GM19438 (cell line): ENCODE results near the gene LHPP.

Experiments
- ATAC-seq: cut with Tn5 transposase; IDR thresholded peaks from one replicate; pipeline ENCODE4 v1.9.1; 2021; ENCODE audit warnings: low read depth; ENCODE audit not compliant: unreplicated experiment

The LHPP gene

DNA sequence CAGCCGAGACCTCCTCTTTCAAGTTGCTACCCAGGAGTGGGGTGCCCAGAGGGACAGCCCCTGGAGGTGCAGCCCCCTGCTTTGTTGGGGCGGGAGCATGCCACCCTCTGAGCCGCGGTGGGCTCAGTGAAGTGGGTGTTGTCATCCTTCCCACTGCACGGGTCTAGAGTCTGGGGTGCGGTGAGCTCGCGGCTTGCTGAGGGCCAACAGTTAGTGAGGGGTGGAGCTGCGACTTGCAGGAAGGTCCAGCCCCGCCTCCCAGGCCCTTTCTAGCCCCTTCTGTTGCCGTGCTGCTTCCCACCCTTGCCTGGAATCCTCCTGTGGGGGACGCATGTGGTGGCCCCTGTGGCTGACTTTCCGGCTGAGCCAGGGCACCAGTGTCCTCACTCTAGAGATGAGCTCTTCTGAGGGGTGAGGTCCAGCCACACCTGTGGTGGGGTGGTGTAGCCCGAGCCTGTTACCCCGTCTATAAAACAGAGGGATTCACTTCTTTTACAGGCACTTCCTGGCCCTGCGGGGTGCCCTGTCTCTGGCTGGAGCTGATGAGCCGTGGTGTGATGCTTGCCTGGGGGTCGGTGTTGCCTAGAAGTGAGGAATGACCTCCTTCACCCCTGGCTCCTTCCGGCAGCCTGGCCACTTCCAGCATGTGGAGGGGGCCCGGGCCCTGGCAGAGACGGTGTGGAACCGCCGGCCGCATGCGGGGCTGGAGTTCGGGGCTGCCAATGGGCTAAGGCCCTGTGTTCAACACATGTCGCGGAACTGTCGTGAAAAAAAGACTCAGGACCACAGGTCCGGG, 154.6 kb downstream of the LHPP start:
- ATAC-seq = no peak

DNA sequence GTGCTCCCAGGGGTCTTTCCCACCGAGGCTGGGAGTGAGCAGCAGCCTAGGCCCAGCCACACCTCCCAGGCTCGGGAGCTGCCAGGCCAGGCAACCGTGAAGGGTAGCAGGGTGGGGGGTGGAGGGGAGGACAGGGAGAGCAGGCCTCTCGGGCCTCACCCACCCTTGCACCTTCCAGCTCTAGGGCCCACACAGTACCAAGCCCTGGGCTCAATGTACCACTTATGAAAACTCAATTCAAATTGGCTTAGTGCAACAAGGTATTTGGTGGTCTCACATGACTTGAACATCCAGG, 155.2 kb downstream of the LHPP start:
- ATAC-seq = no peak

DNA sequence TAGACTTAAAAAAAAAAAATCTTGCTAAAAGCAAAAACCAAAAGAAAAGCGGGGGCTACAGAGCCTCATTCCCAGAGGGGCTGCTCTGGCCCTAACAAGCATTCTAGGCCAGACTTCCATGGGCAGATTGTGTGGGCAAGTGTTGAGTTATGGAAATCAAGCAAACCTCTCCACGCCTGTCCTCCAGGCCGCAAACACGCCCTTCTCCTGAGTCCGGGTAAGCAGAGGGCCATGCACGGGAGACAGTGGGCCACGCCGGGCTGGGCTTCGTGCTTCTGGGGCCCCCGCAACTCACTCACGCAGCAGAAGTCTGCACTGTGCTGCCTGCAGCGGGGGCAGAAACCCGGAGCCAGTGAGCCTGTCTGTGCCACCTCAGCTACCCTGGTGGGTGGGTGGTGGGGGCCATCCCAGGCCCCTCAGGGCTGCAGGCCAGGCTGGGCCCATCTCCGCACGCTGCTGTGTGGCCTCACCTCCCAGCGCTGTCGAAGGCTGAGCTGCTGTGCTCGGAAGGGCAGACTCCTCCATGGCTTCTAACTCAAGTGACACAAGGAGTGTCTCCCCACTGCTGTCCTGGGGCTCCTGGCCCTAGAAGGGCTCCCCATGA, 156.9 kb downstream of the LHPP start:
- no peak for ATAC-seq

DNA sequence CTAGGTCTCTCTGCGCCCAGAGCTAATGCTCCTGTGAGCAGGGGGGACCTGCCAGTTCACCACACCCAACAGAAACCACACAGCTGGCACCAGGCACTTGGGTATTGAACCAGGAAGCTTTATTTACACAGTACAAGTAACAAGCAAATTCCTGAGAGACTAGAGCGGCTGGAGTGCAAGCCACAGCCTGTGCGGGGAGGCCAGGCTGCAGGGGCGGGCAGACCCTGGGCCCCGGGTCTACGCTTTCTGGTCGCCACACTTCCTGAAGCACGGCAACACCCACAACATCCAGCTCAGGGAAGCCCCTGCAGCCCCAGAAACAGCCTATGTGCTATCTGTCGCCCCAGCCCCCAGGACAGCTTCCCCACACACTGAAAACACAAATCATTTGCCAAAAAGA, 157.6 kb downstream of the LHPP start:
- no peak for ATAC-seq

DNA sequence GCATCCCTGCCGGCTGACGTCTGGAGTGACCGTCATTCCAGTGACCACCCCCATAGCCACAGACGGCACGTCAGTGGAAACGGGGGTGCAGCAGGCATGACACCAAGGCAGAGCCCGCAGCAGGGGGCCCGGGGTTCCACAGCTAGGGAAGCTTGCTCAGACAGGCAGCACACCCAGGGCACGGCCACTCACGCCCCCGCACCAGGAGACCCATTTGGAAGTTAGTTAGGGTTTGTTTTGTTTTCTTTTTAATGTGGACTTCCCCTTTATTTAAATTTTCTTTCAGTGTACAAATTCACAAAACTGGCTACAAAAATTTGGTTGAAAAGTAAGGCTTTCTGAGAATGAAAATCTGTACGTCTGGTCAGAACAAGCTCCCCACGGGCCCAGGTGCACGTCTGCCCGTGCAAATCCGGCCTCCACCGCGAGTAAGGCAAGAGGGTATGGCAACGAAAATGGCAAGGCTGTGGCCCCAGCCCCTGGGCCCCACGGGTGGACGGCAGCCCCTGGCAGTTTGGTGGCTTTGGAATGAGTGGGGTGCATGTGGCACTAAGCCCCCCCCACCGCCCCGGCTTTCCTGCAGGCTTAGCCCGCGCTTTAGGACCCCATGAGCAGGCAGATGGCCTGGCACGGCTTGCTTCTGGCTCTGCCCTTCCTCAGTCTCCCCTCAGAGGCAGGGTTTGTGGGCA, 158.3 kb downstream of the LHPP start:
- ATAC-seq = peak; percentile 43

DNA sequence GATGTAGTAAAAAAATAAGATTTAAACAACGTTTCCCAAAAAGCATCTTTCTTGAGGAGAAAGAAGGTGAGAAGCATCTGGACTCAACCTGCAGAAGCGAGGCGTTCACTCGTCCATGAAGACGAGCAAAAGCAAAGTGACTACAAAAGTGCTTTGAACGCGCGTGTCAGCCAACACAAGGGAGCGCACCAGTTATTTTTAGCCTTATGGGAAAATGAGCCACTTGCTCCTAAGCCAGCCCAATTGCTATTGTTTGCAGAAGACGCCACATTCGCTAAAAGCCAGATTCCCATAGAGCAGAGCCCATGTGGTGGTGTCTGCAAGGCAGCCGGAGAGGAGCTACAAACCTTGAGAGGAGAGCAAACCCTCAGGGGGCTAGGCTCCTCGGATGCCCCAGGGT, 160.0 kb downstream of the LHPP start:
- ATAC-seq = no peak

DNA sequence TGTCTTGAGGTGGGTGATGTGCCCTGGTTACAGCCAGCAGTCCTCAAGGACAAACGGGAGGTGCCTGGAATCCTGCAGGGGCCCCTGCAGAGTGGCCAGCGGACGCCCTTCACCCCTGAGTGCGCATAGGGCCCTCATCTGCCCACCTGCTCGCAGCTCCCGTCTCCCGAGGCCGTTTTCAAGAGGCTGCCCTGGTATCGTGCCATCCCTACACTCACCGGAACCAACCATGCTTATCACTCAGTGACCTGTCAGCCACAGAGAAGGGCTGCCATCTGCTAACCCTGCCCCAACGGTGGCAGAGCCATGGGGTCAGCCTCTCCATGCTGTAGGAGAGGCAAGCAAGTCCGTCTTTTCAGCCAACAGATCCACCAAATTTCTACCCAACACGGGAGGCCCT, 160.5 kb downstream of the LHPP start:
- ATAC-seq = no peak

DNA sequence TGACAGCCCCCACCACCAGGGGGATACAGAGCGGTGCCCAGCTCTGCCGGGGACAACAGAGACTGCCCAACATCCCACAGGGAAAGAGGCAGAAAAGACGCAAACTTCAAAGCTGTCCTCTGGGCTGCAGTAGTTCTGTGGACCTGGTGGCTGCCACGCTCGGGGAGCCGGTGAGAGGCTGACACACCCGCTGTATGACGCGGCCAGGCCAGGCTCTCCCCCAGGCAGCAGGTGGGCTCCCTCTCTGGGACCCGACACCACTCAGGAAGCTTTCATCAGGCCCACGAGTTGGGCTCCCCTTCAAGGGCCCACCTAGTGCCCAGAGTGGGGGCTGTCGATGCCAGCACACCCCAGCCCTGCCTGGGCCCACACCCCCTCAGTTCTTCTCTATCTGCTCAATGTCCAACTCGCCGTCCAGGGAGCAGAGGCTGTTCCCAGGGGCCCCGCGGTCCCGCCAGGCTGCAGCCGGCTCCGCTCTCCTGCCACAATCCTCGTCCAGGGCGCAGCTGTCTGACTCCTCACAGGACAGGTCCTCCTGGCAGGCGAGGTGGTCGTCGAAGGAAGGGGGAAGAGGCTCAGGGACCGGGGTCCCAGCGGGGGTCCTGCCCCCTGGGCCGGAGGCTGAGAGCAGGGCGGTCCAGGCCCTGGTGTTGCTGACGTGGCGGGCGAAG, 161.4 kb downstream of the LHPP start:
- no peak for ATAC-seq

DNA sequence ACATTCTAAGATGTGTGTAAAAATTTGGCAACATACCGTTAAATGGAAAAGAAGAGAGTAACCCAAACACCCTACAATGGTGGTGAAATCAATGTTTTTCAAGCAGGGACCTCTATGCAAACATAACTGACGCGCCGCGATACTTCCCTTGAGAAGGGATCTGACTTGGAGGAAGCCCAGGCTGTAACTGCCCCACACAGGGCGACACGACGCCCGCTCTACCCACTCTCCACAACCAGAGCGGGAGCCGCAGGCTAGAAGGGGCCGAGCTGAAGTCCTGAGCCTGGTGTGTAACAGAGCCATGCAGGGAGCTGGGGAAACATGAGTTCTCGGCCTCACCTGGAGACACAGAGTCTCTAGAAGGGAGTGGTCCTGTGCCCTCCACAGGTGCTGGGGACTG, 162.4 kb downstream of the LHPP start:
- no peak for ATAC-seq

DNA sequence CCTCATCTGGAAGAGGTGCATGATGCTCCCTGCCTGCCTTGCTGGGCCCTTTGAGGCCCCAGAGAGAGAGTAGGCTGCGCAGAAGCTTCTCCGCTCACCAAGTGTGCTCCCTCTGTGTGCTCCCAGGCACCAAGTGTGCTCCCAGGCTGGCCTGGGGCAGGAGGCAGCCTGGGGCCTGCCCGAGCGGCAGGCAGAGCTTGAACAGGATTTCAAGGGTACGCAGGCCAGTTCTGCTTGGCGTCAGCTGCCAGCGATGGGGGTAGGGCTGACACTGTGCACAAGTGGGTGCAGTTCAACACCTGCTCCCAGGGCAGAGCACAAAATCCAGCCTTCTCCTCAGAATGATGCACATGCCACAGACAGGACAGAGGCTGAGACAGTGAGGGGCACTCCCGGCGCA, 162.8 kb downstream of the LHPP start:
- ATAC-seq = no peak

DNA sequence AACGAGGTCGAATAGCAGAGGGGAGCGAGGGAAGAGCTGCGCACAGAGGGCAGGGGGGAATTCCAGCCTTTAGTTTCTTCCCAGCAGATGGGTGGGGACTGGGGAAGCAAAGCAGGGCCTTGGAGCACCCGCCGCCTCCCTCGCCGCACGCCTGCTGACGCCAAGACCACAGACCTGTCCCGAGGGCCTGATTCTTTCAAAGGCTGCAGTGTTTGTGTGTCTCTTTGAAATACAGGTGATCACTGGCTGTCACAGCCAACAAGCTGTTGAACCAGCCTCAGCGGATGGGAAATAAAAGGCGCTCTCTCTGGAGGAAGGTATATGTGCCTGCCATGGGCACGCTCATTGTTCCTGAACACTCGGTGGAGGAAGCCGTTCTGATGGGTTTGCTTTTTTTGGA, 163.3 kb downstream of the LHPP start:
- no peak for ATAC-seq

DNA sequence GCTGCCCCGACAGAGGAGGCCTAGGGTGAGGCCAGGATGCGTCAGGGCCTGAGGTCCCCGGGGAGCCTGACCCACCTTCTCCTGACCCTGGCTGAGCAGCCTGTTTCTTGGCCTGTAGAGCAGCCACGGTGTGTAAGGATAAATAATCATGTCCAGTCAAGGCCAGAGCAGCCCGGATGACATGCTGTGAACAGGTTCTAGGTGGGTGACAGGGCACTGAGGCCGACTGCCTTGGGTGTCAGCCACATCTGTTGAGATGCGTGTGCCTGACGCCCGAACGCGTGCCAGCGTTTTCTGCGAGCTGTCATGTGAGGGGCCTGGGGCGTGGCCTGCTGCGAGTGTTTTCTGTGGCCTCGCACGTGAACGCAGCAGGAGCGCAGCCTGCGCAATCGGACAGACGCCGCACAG, 164.2 kb downstream of the LHPP start:
- ATAC-seq = no peak

DNA sequence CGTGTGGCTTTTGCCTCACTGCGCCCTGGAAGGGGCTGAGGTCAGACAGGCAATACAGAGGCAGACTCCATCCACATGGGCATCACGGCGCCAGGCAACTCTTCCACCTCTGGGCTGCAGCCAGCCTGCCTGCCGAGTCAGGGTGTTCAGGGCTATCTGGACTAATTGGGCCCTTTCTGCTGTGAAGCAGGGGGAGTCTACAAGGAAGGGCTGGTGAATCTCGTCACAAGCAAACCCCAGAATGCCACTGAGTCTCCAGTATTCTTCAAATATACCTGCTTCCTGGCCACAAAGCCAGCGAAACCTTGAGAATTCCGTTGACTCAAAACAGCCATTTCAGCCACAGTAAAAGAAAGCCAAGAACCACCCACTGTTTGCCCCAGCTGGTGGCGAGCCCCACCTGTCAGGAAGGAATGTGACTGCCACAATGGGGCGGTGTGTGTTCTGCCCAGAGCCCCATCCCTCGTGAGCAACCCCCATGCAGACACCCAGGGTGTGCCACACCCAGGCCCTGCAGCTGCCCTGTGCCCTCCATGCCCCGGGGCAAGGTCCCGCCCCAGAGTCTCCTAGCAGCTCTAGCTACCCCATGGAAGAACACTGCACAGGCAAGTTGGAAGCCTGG, 165.2 kb downstream of the LHPP start:
- ATAC-seq = peak; percentile 70

DNA sequence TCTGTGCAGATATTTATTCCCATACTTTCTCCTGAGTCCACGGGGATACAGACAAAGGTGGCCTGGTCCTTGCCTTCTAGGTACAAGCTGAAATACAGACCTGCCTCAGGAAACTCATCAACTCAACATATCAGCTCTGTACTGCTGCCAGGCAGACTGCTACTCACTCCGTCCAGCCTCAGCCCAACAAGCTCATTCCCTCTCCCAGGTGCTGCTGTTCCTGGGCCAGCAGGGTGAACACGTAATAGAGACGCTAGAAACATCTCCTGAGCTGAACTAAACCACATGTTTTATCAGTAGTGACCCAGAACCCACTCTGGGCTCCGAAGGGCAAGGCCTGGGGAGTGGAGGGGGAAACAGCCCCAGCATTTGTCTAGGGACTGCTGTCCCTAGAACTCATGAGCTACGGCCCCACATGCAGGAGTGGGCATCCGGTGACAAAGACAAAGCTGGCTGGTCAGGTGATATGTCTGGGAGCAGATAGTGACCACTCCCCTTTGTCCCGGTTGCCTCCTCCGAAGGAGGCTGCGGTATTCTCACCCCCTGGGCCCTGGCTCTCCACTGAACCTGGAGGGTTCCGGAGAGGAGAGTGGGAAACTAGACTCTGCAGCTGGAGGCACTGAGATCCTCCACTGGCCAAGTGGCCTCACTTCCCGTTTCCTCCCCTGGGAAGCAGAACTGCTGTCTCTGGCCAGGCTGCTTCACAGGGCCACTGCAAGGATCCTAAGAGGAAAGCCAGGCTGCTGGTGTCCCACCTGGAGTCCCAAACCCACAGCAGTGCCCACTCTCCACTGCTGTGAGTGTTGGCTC, 166.4 kb downstream of the LHPP start:
- ATAC-seq = no peak

DNA sequence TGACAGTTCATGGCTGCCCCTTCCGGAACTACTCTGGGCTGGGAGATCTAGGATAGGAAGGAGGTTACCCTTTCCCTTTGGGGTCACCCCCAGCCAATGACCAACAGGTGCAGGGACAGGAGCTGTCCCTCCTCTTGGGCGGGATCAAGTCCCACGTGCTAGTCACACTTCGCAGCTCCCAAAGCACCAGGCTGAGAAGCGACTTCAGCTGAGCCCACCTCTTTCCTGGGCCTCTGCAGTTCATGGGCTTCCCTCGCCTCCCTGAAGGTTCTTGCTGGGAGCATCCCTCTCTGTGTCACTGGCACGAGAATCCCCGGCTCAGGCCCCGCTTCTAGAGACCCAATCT, 167.0 kb downstream of the LHPP start:
- no peak for ATAC-seq

DNA sequence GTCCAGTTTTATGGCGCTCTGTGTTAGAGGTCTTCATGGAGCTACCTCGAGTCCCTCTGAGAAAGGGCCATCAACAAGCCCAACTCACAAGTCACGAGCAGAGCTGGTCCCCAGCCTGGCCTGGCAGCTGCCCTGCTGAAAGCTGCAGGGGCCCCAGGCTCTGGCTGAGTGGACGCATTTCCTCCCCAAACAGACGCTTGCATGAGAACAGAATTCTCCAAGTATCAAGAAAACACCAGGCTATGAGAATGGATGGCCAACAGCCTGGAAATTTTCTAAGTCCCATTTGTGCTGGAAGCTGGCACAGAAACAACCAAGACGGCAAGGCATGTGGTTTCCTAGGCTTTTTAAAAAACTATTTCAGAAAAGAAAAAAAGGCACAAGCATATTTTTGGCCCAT, 167.8 kb downstream of the LHPP start:
- ATAC-seq = no peak

DNA sequence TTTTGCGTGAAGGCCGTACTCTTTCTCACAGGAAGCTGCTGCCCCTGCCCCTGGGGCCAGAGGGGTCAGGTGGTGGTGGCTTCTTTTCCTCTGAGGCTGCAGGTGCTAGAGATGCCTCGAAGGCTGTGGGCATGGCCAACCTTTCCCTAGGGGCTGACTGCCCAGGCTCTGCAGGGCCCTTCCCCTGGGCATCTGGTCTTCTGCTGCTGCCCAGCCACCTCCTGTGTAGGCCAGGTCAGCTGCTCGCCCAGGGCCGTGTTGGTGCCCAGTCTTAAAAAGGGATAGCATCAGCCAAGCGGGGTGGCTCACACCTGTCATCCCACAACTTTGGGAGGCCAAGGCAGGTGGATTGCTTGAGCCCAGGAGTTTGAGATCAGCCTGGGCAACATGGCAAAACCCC, 168.2 kb downstream of the LHPP start:
- no peak for ATAC-seq

DNA sequence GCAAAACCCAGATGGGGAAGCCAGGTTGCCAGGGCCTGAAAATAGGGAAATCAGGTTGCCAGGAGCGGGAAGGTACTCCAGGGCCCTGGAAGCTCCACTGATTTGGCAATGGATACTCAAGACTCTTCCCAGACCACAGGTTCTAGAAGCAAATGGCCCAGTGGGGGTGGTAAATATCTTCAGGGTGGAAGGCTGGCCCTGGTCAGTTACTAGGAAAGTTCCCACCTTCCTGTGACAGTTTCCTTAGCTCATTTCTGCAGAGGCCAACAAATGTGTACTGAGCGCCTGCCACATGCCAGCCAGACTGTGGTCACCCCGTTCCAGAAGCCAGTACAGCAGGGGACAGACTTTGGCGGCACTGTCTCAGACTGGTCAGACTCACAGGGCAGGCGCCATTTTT, 168.9 kb downstream of the LHPP start:
- ATAC-seq = no peak

DNA sequence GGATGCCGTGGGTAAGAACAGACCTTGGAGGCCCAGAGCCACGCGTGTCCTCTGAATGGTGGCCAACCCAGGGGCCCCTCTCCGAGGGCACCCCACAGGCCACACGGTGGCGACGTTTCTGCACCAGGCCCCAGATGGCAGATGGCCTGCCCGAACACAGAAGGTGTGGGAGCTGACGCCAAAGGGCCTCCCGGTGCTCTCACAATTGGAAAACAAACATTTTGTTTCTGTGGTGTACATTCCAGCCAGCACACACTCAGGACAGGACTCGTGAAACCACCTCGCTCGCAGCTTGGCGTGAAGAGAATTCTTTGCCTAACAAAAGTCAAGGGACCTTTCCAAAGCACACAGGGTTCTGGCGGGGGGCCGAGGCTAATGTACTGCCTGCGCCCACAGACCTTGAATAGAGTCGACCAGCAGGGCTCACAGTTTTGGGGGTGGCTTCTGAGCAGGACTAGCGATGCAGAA, 170.5 kb downstream of the LHPP start:
- ATAC-seq = no peak

DNA sequence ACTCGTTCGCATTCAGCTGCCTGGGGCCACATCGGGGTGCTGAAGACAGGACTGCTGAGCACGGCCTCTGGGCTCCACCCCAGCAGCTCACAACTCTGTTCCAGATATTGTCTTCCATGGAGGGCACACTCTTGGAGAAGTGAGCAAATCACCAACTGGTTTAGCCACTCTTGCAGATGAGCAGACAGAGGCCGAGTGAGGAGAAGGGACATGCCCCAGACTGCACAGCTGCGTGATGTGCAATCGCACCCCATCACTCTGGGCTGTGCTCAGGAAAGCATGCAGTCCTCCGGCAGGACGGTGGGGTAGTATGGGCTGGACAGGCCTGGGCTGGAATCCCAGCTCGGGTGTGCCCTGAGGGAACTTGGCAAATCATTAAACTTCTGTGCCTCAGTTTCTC, 170.9 kb downstream of the LHPP start:
- no peak for ATAC-seq
